ENCODE results near the gene STK4. TPM values are rescaled to one million over a fixed set of nuclear protein-coding genes. Genes with fewer than 3 reads are reported as not detected.

The STK4 gene
- total RNA-seq, 8 experiments from 2014 or later, result 12.6 to 38.0 (median 21.0) TPM

- H3K27ac ChIP-seq, result no peak overlapping the region
- H3K4me3 ChIP-seq, result no peak overlapping the region
- no peak for ATAC-seq (replicated peaks in 6 of 8)
- 57 to 100% (median 92%) methylated on average over 1 to 3 of the region's 3 CpGs; no CpG with 5 or more reads in 4 of the 10 experiments for WGBS, 10 experiments
- H3K4me1 ChIP-seq (replicated peaks in 1 of 2), result no peaks in the 10 kb centered on the region
- in situ Hi-C loops (cut with MboI; ENCODE audit: low pct_unique_long_range_greater_than_20kb in 2 of 9, low sequenced_read_pairs in 9 of 9, unreplicated experiment in 9 of 9), result no loop called here
Observed at GRCh38 chr20:45077559-45077958, 111.2 kb downstream of the STK4 start.

GRCh38 chr20:45080867-45081624 lies 114.7 kb downstream of the STK4 start:
- in situ Hi-C loops (cut with MboI; ENCODE audit: low pct_unique_long_range_greater_than_20kb in 2 of 9, low sequenced_read_pairs in 9 of 9, unreplicated experiment in 9 of 9), result no loop called here
- ATAC-seq (replicated peaks in 6 of 8), result peak in 3 of 8 experiments; percentile 23 to 75 (median 41)
- 63 to 100% (median 88%) methylated on average over 1 to 5 of the region's 5 CpGs for WGBS, 10 experiments
- no peak overlapping the region for H3K4me3 ChIP-seq
- H3K4me1 ChIP-seq (replicated peaks in 1 of 2), result no peaks in the 10 kb centered on the region
- H3K27ac ChIP-seq, result no peak overlapping the region

- in situ Hi-C loops (cut with MboI; ENCODE audit: low pct_unique_long_range_greater_than_20kb in 2 of 9, low sequenced_read_pairs in 9 of 9, unreplicated experiment in 9 of 9), result no loop called here
- Histone ChIP-seq H3K4me1 (replicated peaks in 1 of 2) (no peaks in the 10 kb centered on the region), H3K4me3 (no peak overlapping the region), H3K27ac (no peak overlapping the region)
- ATAC-seq (replicated peaks in 6 of 8), result no peak
- 93 to 100% (median 100%) methylated on average over 2 to 3 of the region's 3 CpGs; no CpG with 5 or more reads in 1 of the 10 experiments for WGBS, 10 experiments
Observed at GRCh38 chr20:45082468-45082867, 116.2 kb downstream of the STK4 start.

GRCh38 chr20:45083127-45083526 lies 116.8 kb downstream of the STK4 start:
- Histone ChIP-seq H3K4me3 (no peak overlapping the region), H3K27ac (no peak overlapping the region), H3K4me1 (replicated peaks in 1 of 2) (no peaks in the 10 kb centered on the region)
- in situ Hi-C loops (cut with MboI; ENCODE audit: low pct_unique_long_range_greater_than_20kb in 2 of 9, low sequenced_read_pairs in 9 of 9, unreplicated experiment in 9 of 9), result no loop called here
- WGBS, 10 experiments, result 0 to 100% (median 100%) methylated on average over 1 of the region's 1 CpG; no CpG with 5 or more reads in 2 of the 10 experiments
- ATAC-seq (replicated peaks in 6 of 8), result no peak

GRCh38 chr20:45085289-45085688 lies 119.0 kb downstream of the STK4 start:
- H3K4me3 ChIP-seq, result no peak overlapping the region
- H3K27ac ChIP-seq, result no peak overlapping the region
- H3K4me1 ChIP-seq (replicated peaks in 1 of 2), result no peaks in the 10 kb centered on the region
- WGBS, 10 experiments, result 100% methylated on average over 1 to 2 of the region's 2 CpGs; no CpG with 5 or more reads in 3 of the 10 experiments
- in situ Hi-C loops (cut with MboI; ENCODE audit: low pct_unique_long_range_greater_than_20kb in 2 of 9, low sequenced_read_pairs in 9 of 9, unreplicated experiment in 9 of 9), result no loop called here
- ATAC-seq (replicated peaks in 6 of 8), result no peak

- no peak for ATAC-seq (replicated peaks in 6 of 8)
- no peak overlapping the region for H3K27ac ChIP-seq
- in situ Hi-C loops (cut with MboI; ENCODE audit: low pct_unique_long_range_greater_than_20kb in 2 of 9, low sequenced_read_pairs in 9 of 9, unreplicated experiment in 9 of 9), result no loop called here
- H3K4me1 ChIP-seq (replicated peaks in 1 of 2), result no peaks in the 10 kb centered on the region
- no peak overlapping the region for H3K4me3 ChIP-seq
- WGBS, 10 experiments, result 88 to 100% (median 100%) methylated on average over 1 of the region's 1 CpG; no CpG with 5 or more reads in 6 of the 10 experiments
Observed at GRCh38 chr20:45085867-45086266, 119.6 kb downstream of the STK4 start.

GRCh38 chr20:45087097-45087790 lies 120.9 kb downstream of the STK4 start:
- in situ Hi-C loops (cut with MboI; ENCODE audit: low pct_unique_long_range_greater_than_20kb in 2 of 9, low sequenced_read_pairs in 9 of 9, unreplicated experiment in 9 of 9), result no loop called here
- no peak for ATAC-seq (replicated peaks in 6 of 8)
- Histone ChIP-seq H3K4me3 (no peak overlapping the region), H3K27ac (no peak overlapping the region), H3K4me1 (replicated peaks in 1 of 2) (no peaks in the 10 kb centered on the region)
- WGBS, 10 experiments, result 79 to 92% (median 87%) methylated on average over 2 to 3 of the region's 3 CpGs; no CpG with 5 or more reads in 3 of the 10 experiments

GRCh38 chr20:45087814-45088213 lies 121.5 kb downstream of the STK4 start:
- WGBS, 10 experiments, result 0 to 100% (median 52%) methylated on average over 1 of the region's 1 CpG; no CpG with 5 or more reads in 4 of the 10 experiments
- Histone ChIP-seq H3K4me3 (no peak overlapping the region), H3K4me1 (replicated peaks in 1 of 2) (no peaks in the 10 kb centered on the region), H3K27ac (no peak overlapping the region)
- in situ Hi-C loops (cut with MboI; ENCODE audit: low pct_unique_long_range_greater_than_20kb in 2 of 9, low sequenced_read_pairs in 9 of 9, unreplicated experiment in 9 of 9), result no loop called here
- peak in 2 of 8 experiments; percentile 7 for ATAC-seq (replicated peaks in 6 of 8)

GRCh38 chr20:45088247-45088646 lies 121.9 kb downstream of the STK4 start:
- WGBS, 10 experiments, result 0 to 100% (median 75%) methylated on average over 1 to 7 of the region's 7 CpGs; no CpG with 5 or more reads in 2 of the 10 experiments
- no peak overlapping the region for H3K4me3 ChIP-seq
- in situ Hi-C loops (cut with MboI; ENCODE audit: low pct_unique_long_range_greater_than_20kb in 2 of 9, low sequenced_read_pairs in 9 of 9, unreplicated experiment in 9 of 9), result no loop called here
- no peak overlapping the region for H3K27ac ChIP-seq
- H3K4me1 ChIP-seq (replicated peaks in 1 of 2), result no peaks in the 10 kb centered on the region
- ATAC-seq (replicated peaks in 6 of 8), result peak in 3 of 8 experiments; percentile 99 to 100 (median 100)

- no peak overlapping the region for H3K27ac ChIP-seq
- H3K4me3 ChIP-seq, result no peak overlapping the region
- in situ Hi-C loops (cut with MboI; ENCODE audit: low pct_unique_long_range_greater_than_20kb in 2 of 9, low sequenced_read_pairs in 9 of 9, unreplicated experiment in 9 of 9), result loop anchor here in 1 of 9 experiments (10.0 kb wide), 1 partner anchor 46 kb away; no protein-coding TSS in a partner anchor
- H3K4me1 ChIP-seq (replicated peaks in 1 of 2), result no peaks in the 10 kb centered on the region
- WGBS, 10 experiments, result 78 to 100% (median 96%) methylated on average over 1 to 3 of the region's 3 CpGs; no CpG with 5 or more reads in 3 of the 10 experiments
- no peak for ATAC-seq (replicated peaks in 6 of 8)
Observed at GRCh38 chr20:45090481-45090880, 124.2 kb downstream of the STK4 start.

- ATAC-seq (replicated peaks in 6 of 8), result no peak
- WGBS, 10 experiments, result 70 to 100% (median 84%) methylated on average over 1 to 3 of the region's 3 CpGs; no CpG with 5 or more reads in 3 of the 10 experiments
- in situ Hi-C loops (cut with MboI; ENCODE audit: low pct_unique_long_range_greater_than_20kb in 2 of 9, low sequenced_read_pairs in 9 of 9, unreplicated experiment in 9 of 9), result loop anchor here in 1 of 9 experiments (10.0 kb wide), 1 partner anchor 47 kb away; no protein-coding TSS in a partner anchor
- no peaks in the 10 kb centered on the region for H3K4me1 ChIP-seq (replicated peaks in 1 of 2)
- H3K4me3 ChIP-seq, result no peak overlapping the region
- H3K27ac ChIP-seq, result no peak overlapping the region
Observed at GRCh38 chr20:45091366-45091765, 125.1 kb downstream of the STK4 start.

- no peak overlapping the region for H3K27ac ChIP-seq
- in situ Hi-C loops (cut with MboI; ENCODE audit: low pct_unique_long_range_greater_than_20kb in 2 of 9, low sequenced_read_pairs in 9 of 9, unreplicated experiment in 9 of 9), result loop anchor here in 1 of 9 experiments (10.0 kb wide), 1 partner anchor 48 kb away; no protein-coding TSS in a partner anchor
- ATAC-seq (replicated peaks in 6 of 8), result no peak
- H3K4me3 ChIP-seq, result no peak overlapping the region
- H3K4me1 ChIP-seq (replicated peaks in 1 of 2), result no peaks in the 10 kb centered on the region
- 83 to 100% (median 92%) methylated on average over 1 to 6 of the region's 7 CpGs; no CpG with 5 or more reads in 3 of the 10 experiments for WGBS, 10 experiments
Observed at GRCh38 chr20:45092898-45093297, 126.6 kb downstream of the STK4 start.

GRCh38 chr20:45094201-45094600 lies 127.9 kb downstream of the STK4 start:
- no peak for ATAC-seq (replicated peaks in 6 of 8)
- Histone ChIP-seq H3K4me1 (replicated peaks in 1 of 2) (no peaks in the 10 kb centered on the region), H3K4me3 (no peak overlapping the region), H3K27ac (no peak overlapping the region)
- WGBS, 10 experiments, result 40 to 100% (median 100%) methylated on average over 1 to 2 of the region's 2 CpGs; no CpG with 5 or more reads in 5 of the 10 experiments
- in situ Hi-C loops (cut with MboI; ENCODE audit: low pct_unique_long_range_greater_than_20kb in 2 of 9, low sequenced_read_pairs in 9 of 9, unreplicated experiment in 9 of 9), result loop anchor here in 1 of 9 experiments (10.0 kb wide), 1 partner anchor 49 kb away; no protein-coding TSS in a partner anchor
